ENCODE data around the gene SRSF2. TPM values are rescaled to one million over a fixed set of nuclear protein-coding genes. Genes with fewer than 3 reads are reported as not detected.
"Not testable (repeated sequence)": the region's sequence is repeated elsewhere in the genome, so short reads cannot be mapped to it uniquely, and the experiment has no call there.

The SRSF2 gene
- total and polyA plus RNA-seq, 7 experiments from 2014 or later: 104 to 363 (median 337) TPM

GRCh38 chr17:76710863-76711611 is 26.1 kb downstream of the SRSF2 start, which contains the start of gene MXRA7:
Gene MXRA7 (minus strand): TSS chr17:76710965. CDS start chr17:76710946, 19 bp downstream.
- H3K4me3 ChIP-seq (ENCODE audit: low read length): no peak within 1 kb of the TSS
- H3K27ac ChIP-seq (ENCODE audit: low read depth, low read length): no peak within 1 kb of the TSS
- H3K9me3 ChIP-seq (ENCODE audit: control insufficient read depth in 2 of 3, low read length in 3 of 3): no peaks in the 10 kb centered on the region
- intact Hi-C loops (cut with micrococcal nuclease): loop anchor here in 1 of 2 donors (1.0 kb wide), 1 partner anchor 40 kb away; no protein-coding TSS in a partner anchor
- peaks cover 0 to 16% (median 0%) of the 10 kb centered on the region in 3 experiments for H3K36me3 ChIP-seq (ENCODE audit: control insufficient read depth in 2 of 3, insufficient read depth in 3 of 3, low read length in 3 of 3)
- POLR2A ChIA-PET: interaction anchor here (0.6 to 1.8 kb wide), 4 partner anchors 15 to 39 kb away, joined by 3 to 7 read pairs (median 4); partner anchors contain the start of gene JMJD6
- H3K4me1 Mint-ChIP-seq: peaks cover 19 to 57% (median 33%) of the 10 kb centered on the region in 7 donors
- H3K27me3 ChIP-seq (ENCODE audit: control insufficient read depth in 2 of 2, insufficient read depth in 2 of 2, low read length in 2 of 2): no peaks in the 10 kb centered on the region
- peak within 1 kb of the TSS; percentile 61 to 84 (median 76) for H3K4me3 Mint-ChIP-seq
- ATAC-seq (peak; percentile 80), DNase-seq (peak in 4 of 9 donors; percentile 39 to 78 (median 44))
- peaks cover 0 to 13% (median 0%) of the 10 kb centered on the region in 5 donors for H3K27me3 Mint-ChIP-seq
- CTCF ChIA-PET: interaction anchor here (0.9 to 4.9 kb wide), 4 partner anchors 12 to 345 kb away, joined by 3 to 35 read pairs (median 12); partner anchors contain the start of genes JMJD6 and METTL23
- H3K4me1 ChIP-seq (ENCODE audit: control insufficient read depth in 2 of 2, insufficient read depth in 2 of 2, low read length in 2 of 2): peaks cover 14 to 21% of the 10 kb centered on the region in 2 donors
- no peaks in the 10 kb centered on the region for H3K9me3 Mint-ChIP-seq
- peak within 1 kb of the TSS in 5 of 9 donors; percentile 4 to 74 (median 52) for H3K27ac Mint-ChIP-seq
- H3K36me3 Mint-ChIP-seq: peaks cover 0 to 13% (median 4%) of the 10 kb centered on the region in 5 donors

GRCh38 chr17:76709951-76710862 is 26.9 kb downstream of the SRSF2 start:
- not testable (repeated sequence) for H3K36me3 Mint-ChIP-seq; H3K27ac ChIP-seq (ENCODE audit: low read depth, low read length); H3K4me3 ChIP-seq (ENCODE audit: low read length); H3K27me3 ChIP-seq (ENCODE audit: control insufficient read depth in 2 of 2, insufficient read depth in 2 of 2, low read length in 2 of 2); H3K9me3 Mint-ChIP-seq; H3K9me3 ChIP-seq (ENCODE audit: control insufficient read depth in 2 of 3, low read length in 3 of 3); H3K36me3 ChIP-seq (ENCODE audit: control insufficient read depth in 2 of 3, insufficient read depth in 3 of 3, low read length in 3 of 3); DNase-seq
- Mint-ChIP-seq H3K27ac (peak overlapping the region in 2 of 9 donors; percentile 4 to 74), H3K4me3 (peak overlapping the region; percentile 49 to 84 (median 71)), H3K4me1 (peaks cover 12 to 48% (median 29%) of the 10 kb centered on the region in 7 donors), H3K27me3 (peaks cover 0 to 13% (median 0%) of the 10 kb centered on the region in 5 donors)
- CTCF ChIA-PET: interaction anchor here (0.8 kb wide), 1 partner anchor 187 kb away, joined by 3 read pairs; no protein-coding TSS in a partner anchor
- intact Hi-C loops (cut with micrococcal nuclease): loop anchor here in 1 of 2 donors (1.0 kb wide), 1 partner anchor 39 kb away; no protein-coding TSS in a partner anchor
- peak; percentile 25 for ATAC-seq
- peaks cover 11 to 15% of the 10 kb centered on the region in 2 donors for H3K4me1 ChIP-seq (ENCODE audit: control insufficient read depth in 2 of 2, insufficient read depth in 2 of 2, low read length in 2 of 2)
- POLR2A ChIA-PET: interaction anchor here (0.9 to 1.6 kb wide), 4 partner anchors 16 to 52 kb away, joined by 3 read pairs; partner anchors contain the start of gene JMJD6

- ChIA-PET CTCF (interaction anchor here (0.8 kb wide), 1 partner anchor 186 kb away, joined by 3 read pairs; no protein-coding TSS in a partner anchor), POLR2A (interaction anchor here (0.7 to 1.6 kb wide), 5 partner anchors 16 to 51 kb away, joined by 3 read pairs; partner anchors contain the start of gene JMJD6)
- Mint-ChIP-seq H3K27me3 (peaks cover 0 to 13% (median 0%) of the 10 kb centered on the region in 5 donors), H3K27ac (peak overlapping the region in 4 of 9 donors; percentile 4 to 74 (median 54)), H3K9me3 (no peaks in the 10 kb centered on the region), H3K4me3 (peak overlapping the region; percentile 52 to 84 (median 71)), H3K4me1 (peaks cover 8 to 41% (median 22%) of the 10 kb centered on the region in 7 donors), H3K36me3 (peaks cover 0 to 4% (median 0%) of the 10 kb centered on the region in 5 donors)
- Histone ChIP-seq H3K36me3 (ENCODE audit: control insufficient read depth in 2 of 3, insufficient read depth in 3 of 3, low read length in 3 of 3) (peaks cover 0 to 6% (median 0%) of the 10 kb centered on the region in 3 experiments), H3K9me3 (ENCODE audit: control insufficient read depth in 2 of 3, low read length in 3 of 3) (no peaks in the 10 kb centered on the region), H3K27me3 (ENCODE audit: control insufficient read depth in 2 of 2, insufficient read depth in 2 of 2, low read length in 2 of 2) (no peaks in the 10 kb centered on the region), H3K27ac (ENCODE audit: low read depth, low read length) (no peak overlapping the region), H3K4me1 (ENCODE audit: control insufficient read depth in 2 of 2, insufficient read depth in 2 of 2, low read length in 2 of 2) (peaks cover 6 to 9% of the 10 kb centered on the region in 2 donors), H3K4me3 (ENCODE audit: low read length) (no peak overlapping the region)
- ATAC-seq (no peak), DNase-seq (no peak)
- intact Hi-C loops (cut with micrococcal nuclease): no loop called here
These were observed 27.8 kb downstream of the SRSF2 start for GRCh38 chr17:76709077-76709950.

- no peaks in the 10 kb centered on the region for H3K9me3 Mint-ChIP-seq
- Histone ChIP-seq H3K4me1 (ENCODE audit: control insufficient read depth in 2 of 2, insufficient read depth in 2 of 2, low read length in 2 of 2) (peaks cover 2 to 5% of the 10 kb centered on the region in 2 donors), H3K4me3 (ENCODE audit: low read length) (no peak overlapping the region), H3K9me3 (ENCODE audit: control insufficient read depth in 2 of 3, low read length in 3 of 3) (no peaks in the 10 kb centered on the region), H3K27ac (ENCODE audit: low read depth, low read length) (no peak overlapping the region), H3K27me3 (ENCODE audit: control insufficient read depth in 2 of 2, insufficient read depth in 2 of 2, low read length in 2 of 2) (no peaks in the 10 kb centered on the region), H3K36me3 (ENCODE audit: control insufficient read depth in 2 of 3, insufficient read depth in 3 of 3, low read length in 3 of 3) (no peaks in the 10 kb centered on the region)
- ATAC-seq (no peak), DNase-seq (no peak)
- H3K4me3 Mint-ChIP-seq: peak overlapping the region in 8 of 10 donors; percentile 6 to 82 (median 56)
- peaks cover 0 to 13% (median 0%) of the 10 kb centered on the region in 5 donors for H3K27me3 Mint-ChIP-seq
- POLR2A ChIA-PET: interaction anchor here (0.5 kb wide), 1 partner anchor 58 kb away, joined by 3 read pairs; no protein-coding TSS in a partner anchor
- H3K4me1 Mint-ChIP-seq: peaks cover 1 to 30% (median 11%) of the 10 kb centered on the region in 7 donors
- CTCF ChIA-PET: interaction anchor here (0.6 kb wide), 1 partner anchor 89 kb away, joined by 3 read pairs; no protein-coding TSS in a partner anchor
- intact Hi-C loops (cut with micrococcal nuclease): no loop called here
- H3K27ac Mint-ChIP-seq: no peak overlapping the region
- peaks cover 0 to 4% (median 0%) of the 10 kb centered on the region in 5 donors for H3K36me3 Mint-ChIP-seq
These were observed 28.9 kb downstream of the SRSF2 start for GRCh38 chr17:76707985-76708807.

GRCh38 chr17:76706817-76707216 is 30.3 kb downstream of the SRSF2 start:
- CTCF ChIA-PET: interaction anchor here (0.6 kb wide), 1 partner anchor 160 kb away, joined by 5 read pairs; no protein-coding TSS in a partner anchor
- no peaks in the 10 kb centered on the region for H3K36me3 Mint-ChIP-seq
- H3K27ac ChIP-seq (ENCODE audit: low read depth, low read length): no peak overlapping the region
- H3K4me3 ChIP-seq (ENCODE audit: low read length): no peak overlapping the region
- no peak overlapping the region for H3K27ac Mint-ChIP-seq
- no peaks in the 10 kb centered on the region for H3K9me3 Mint-ChIP-seq
- no peaks in the 10 kb centered on the region for H3K36me3 ChIP-seq (ENCODE audit: control insufficient read depth in 2 of 3, insufficient read depth in 3 of 3, low read length in 3 of 3)
- no peak for DNase-seq
- peaks cover 0 to 5% of the 10 kb centered on the region in 2 donors for H3K4me1 ChIP-seq (ENCODE audit: control insufficient read depth in 2 of 2, insufficient read depth in 2 of 2, low read length in 2 of 2)
- POLR2A ChIA-PET: no interaction called here
- H3K9me3 ChIP-seq (ENCODE audit: control insufficient read depth in 2 of 3, low read length in 3 of 3): no peaks in the 10 kb centered on the region
- no peak for ATAC-seq
- intact Hi-C loops (cut with micrococcal nuclease): no loop called here
- no peak overlapping the region for H3K4me3 Mint-ChIP-seq
- no peaks in the 10 kb centered on the region for H3K27me3 ChIP-seq (ENCODE audit: control insufficient read depth in 2 of 2, insufficient read depth in 2 of 2, low read length in 2 of 2)
- peaks cover 0 to 24% (median 7%) of the 10 kb centered on the region in 7 donors for H3K4me1 Mint-ChIP-seq
- peaks cover 0 to 13% (median 0%) of the 10 kb centered on the region in 5 donors for H3K27me3 Mint-ChIP-seq
